GM19238 (cell line): ENCODE data around the gene RNPEPL1.
"Not testable (repeated sequence)": the region's sequence is repeated elsewhere in the genome, so short reads cannot be mapped to it uniquely, and the experiment has no call there.

ENCODE experiments used
- DNase-seq: peaks from one replicate; pipeline ENCODE4 v3.0.0; 2011; ENCODE audit warnings: low spot score; ENCODE audit not compliant: insufficient read length

The RNPEPL1 gene

DNA sequence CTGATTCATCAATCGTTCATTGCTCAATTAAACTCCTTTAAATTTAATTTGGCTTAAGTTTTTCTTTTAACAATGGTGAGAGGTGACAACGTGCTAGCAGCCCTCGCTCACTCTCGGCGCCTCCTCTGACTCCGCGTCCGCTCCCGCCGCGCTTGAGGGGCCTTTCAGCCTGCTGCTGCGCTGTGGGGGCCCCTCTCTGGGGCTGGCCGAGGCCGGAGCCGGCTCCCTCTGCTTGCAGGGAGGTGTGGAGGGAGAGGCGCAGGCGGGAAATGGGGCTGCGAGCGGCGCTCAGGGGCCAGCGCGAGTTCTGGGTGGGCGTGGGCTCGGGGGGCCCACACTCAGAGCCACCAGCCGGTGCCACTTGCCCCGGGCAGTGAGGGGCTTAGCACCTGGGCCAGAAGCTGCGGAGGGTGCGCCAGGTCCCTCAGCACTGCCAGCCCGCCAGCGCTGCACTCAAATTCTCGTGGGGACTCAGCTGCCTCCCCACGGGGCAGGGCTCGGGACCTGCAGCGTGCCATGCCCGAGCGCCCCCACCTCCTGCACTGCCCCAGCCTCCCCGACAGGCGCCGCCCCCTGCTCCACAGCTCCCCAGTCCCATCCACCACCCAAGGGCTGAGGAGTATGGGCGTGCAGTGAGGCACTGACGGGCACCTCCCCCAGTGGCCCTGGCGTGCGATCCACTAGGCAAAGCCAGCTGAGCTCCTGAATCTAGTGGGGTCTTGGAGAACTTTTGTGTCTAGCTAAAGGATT, 30.1 kb upstream of the RNPEPL1 start:
- no peak for DNase-seq

DNA sequence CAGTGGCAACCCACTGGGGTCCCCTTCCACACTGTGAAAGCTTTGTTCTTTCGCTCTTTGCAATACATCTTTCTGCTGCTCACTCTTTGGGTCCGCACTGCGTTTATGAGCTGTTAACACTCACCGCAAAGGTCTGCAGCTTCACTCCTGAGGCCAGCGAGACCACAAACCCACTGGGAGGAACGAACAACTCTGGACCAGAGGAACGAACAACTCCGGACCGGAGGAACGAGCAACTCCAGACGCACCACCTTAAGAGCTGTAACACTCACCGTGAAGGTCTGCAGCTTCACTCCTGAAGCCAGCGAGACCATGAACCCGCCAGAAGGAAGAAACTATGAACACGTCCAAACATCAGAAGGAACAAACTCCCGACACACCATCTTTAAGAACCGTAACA, 29.2 kb upstream of the RNPEPL1 start:
- not testable (repeated sequence) for DNase-seq

DNA sequence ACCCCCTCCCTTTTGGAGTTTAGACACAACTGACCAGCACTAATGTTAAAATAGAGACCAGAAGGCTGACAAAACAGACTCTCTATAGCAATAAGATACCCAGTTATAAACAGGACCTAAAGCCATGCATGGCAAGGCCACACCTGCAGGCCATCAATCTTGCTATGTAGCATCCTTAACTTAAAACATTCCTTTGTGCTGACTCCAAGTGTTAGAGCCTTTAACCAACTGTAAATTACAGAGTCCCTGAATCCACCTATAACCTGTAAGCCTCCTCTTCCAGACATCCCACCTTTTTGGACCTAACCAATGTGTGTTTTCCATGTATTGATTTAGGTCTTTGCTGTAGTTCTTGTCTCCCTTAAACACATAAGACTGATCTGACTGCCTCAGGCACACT, 28.4 kb upstream of the RNPEPL1 start:
- no peak for DNase-seq

DNA sequence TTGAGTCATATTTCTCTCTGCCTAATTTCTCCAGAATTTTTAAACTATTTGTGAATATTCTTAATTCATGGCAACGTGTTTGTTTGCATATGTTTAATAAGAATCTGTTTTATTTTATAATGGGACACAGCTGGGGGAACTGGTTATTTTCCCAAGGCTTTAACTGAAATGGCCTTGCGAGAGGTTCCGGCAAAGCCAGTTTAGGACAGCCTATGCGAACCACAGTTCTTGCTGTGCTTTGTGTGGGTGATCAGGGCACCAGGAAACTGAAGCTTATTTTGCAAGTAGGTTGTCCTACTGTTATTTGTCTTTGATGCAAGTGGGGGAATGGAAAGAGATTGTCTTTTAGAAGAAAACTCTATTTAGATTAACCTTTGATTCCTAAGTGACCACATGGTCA, 17.0 kb upstream of the RNPEPL1 start:
- DNase-seq = no peak

DNA sequence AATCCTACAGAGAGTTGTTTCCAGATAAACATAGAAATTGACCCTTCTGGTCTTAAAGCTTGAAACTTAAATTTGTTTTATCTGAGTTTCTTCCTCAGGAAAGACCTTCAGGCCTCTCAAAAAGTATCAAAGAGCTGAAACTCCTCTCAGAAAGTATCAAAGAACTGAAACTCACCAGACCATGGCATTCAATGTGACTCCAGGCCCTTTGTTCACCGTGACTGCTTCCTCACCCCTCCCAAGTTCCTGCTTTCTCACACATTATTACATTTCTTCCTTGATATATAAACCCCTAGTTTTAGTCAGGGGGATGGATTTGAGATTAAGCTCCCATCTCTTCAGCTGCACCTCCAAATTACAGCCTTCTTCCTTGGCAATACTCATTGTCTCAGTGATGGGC, 16.5 kb upstream of the RNPEPL1 start:
- DNase-seq = no peak

DNA sequence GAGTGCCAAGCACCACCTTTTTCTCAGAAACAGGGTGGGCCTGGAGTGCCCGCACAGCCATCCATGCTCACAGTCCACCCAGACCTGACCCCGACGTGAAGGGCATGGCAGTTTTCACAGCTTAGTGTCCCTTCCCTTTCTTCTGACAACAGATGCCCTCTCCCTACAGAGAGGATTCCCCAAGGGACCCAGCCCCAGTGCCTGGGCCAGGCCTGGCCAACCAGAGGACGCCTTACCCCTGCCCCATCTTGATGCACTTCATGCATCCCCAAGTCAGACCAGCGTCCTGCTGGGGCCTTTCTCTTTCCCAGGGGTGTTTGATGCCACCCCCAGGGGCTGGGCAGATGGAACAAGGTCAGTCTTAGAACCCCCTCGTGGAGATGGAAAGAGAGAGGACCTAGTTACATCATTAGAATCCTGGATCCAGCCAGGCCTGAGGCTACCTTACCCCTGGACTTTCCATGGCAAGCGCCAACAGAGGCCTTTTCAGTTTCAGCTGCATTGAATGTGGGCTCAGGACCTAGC, 14.3 kb upstream of the RNPEPL1 start:
- no peak for DNase-seq

DNA sequence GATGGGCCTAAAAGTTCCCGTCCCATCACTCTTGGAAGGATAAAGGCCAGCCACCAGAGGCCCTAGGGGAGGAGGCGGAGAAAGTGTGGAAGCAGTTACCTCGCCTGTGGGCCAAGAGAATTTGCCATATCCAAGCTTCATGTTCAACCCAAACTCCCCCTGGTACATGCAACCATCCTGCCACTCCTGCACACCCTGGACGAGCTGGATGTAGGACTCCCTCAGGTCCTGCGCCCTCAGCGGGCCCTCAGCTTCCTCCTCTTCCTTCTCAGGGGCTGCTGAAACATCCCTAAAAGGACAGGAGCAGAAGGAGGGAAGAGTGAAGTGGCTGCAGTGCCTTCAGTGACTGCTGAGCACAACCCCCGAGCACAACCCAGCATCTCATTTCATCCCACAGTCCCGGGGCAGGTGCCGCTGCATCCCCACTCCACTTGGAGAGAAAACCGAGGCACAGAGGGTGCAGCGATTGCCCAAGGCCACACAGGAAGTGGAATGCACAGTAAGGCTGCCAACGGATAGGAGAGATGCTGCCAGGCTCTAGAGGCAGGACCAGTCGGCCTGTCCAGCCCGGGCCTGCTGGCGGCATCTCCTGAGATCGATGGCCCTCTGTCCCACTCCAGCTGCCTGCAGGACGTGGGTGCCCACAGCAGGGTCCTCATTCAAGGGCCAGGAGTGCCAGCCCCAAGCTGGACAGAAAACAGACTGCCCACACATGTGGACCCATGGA, 13.4 kb upstream of the RNPEPL1 start:
- no peak for DNase-seq

DNA sequence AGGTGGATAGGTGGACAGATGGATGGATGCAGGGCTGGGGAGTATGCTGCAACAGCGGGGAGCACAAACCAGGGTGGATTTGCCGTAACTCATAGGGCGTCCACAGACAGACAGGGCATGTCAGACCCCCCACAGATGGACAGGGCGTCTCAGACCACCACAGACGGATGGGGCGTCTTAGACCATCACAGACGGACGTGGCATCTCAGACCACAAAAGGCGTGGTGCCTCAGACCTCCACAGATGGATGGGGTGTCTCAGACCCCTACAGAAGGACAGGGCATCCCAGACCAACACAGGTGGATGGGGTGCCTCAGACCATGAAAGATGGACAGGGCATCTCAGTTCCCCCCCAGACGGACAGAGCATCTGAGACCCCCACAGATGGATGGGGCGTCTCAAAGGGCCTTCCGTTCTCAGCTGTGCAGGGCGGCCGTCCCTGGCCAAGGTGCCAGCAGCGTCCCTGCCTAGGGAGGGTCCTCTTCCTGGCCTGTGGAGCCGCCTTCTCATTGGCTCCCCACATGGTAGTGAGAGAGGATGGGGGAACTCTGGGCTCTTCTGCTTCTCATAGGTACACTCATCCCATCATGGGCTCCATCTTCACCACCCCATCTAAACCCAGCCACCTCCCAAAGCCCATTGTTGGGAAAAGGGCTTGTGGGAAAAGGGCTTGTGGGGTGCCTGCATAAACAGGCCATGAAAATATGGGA, 12.6 kb upstream of the RNPEPL1 start:
- no peak for DNase-seq

DNA sequence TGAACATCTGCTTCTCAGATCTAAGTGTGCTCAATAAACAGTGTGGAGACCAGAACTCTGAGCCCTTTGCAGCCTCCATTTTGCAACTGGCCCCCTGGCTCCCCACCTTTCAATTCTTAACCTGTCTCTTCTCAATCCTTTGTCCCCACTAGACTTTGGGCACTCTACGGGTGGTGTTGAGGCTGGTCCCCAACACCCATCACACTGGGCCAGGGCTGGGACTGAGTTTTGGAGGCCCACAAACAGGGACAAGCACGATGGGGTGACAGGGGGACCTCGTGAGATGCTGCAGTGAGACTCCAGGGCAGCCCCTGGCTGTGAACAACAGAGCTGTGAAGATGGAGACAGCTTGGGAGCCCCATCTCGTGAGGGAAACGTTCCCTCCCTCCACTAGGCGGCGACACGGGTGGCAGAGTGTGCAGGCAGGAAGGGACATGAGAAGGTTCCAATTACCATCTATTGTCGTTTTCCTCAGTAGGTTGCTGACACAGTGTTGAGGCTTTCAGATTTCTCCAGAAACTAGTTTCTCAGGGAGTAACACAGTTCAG, 11.7 kb upstream of the RNPEPL1 start:
- peak; percentile 60 for DNase-seq

DNA sequence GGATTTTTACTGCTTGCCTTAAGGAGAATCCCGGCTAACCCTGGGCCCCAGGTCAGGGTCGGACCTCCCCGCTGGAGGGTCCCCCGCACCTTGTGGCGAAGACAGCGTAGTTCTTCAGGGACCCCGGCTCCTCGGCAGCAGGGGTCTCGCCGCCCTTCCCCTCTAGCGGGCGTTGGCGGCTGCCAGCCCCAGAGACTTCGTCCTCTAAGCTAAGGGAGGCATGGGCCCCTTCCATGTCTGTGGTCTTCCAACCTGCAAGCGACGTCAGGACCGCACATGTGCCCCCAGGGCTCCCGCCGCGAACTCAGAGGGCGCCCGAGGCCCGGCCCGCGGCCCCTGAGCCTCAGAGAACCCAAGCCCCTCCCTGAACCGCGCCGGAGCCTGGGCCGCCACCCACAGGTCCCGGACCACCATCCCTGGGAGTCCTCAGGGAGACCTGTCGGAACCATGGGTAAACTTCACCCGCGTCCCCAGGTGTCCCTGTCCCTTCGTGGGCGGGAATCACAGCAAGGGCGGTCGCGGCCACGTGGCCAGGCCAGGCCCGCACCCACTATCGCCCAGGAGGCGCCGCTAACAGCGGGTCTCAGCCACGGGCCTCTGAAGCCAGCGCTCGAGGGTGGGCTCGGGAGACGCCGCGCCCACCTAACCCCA, 11.1 kb upstream of the RNPEPL1 start:
- DNase-seq = no peak

DNA sequence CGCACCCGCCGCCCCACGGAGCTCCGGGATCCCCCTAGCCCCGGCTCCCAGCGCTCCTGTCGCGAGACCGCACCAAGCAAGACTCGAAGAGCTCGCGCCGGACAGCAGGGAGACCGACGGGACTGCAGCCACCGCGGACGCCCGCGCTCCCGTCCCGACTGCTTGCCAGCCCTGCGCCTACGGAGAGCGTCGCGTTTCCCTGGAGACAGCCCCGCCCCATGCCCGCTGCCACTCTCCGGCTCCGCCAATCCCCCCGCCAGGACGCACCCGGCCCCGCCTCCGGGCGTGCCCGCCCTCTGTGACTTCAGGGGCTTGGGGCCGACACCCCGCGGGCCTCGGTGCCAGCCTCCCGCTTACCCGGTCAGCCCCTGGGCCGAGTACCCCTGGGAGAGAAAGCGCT, 10.5 kb upstream of the RNPEPL1 start, which contains the start of gene ANKMY1:
Gene ANKMY1, minus strand, starts transcription at position 181 of the 400 bp plus-strand sequence. CDS start 653 bp downstream, outside the sequence.
- DNase-seq = peak; percentile 76

DNA sequence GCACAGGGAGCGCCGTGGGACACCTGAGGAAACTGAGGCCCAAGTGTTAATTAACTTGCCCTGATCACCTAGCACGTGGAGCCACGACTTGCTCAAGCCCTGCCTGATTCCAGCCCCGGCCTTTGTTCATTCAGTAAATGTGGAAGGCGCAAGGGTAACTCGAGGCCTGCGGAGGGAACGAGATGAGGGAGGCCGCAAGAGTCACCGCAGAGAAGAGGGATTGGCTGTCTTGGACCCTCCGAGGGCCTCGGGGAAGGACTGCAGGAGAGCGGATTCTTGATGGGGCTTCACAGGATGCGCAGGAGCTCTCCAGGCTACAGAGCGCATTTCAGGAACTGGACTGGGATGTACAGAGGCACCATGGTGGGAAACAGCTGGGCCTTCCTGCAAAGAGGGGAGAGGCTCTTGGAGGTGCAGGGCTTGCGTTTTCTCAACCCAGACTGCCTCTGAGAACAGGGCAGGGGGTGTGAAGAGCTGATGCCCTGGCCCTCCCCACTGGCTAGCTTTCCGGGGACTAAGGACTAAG, 10.0 kb upstream of the RNPEPL1 start:
- no peak for DNase-seq

DNA sequence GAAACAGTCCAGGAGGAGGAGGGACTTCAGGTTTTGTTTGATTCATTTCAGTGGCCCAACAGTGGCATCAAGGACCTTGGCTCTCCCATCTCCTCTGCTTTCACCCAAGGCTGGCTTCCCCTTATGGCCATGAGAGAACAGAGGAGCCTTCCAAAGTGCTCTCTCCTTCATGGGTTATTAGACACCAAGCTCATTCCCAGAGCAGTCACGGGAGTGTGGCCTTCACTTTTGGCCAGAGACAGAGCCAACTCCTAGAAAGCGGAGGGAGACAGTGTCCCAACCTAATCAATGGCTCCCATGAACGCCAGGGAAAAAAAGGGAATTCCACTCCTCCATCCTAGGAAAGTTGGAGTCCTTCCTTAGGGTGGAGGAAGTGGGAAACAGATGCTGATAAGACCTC, 9.0 kb upstream of the RNPEPL1 start:
- DNase-seq = no peak

DNA sequence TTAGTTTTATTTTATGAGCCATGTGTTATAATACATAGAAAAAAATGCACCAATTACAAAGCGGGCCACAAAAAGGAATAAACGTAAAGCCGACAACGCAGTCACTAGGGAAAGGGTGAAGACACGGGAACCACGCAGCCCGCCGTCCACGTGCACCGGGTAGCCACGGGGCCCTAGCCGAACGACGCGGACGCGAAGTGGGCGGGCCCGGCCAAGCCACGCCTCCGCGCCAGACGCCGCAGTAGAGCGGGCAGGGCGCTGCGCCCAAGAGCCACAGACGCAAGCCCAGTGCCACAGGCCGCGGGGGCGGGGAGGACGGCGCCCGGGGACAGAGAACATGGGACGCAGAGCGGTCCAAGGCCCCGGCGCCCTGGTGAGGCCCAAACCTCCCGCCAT, 8.2 kb upstream of the RNPEPL1 start, which contains the start of gene DUSP28:
Gene DUSP28, plus strand, starts transcription at position 274 of the 396 bp plus-strand sequence. CDS start 328 bp downstream, outside the sequence.
- peak; percentile 94 for DNase-seq

DNA sequence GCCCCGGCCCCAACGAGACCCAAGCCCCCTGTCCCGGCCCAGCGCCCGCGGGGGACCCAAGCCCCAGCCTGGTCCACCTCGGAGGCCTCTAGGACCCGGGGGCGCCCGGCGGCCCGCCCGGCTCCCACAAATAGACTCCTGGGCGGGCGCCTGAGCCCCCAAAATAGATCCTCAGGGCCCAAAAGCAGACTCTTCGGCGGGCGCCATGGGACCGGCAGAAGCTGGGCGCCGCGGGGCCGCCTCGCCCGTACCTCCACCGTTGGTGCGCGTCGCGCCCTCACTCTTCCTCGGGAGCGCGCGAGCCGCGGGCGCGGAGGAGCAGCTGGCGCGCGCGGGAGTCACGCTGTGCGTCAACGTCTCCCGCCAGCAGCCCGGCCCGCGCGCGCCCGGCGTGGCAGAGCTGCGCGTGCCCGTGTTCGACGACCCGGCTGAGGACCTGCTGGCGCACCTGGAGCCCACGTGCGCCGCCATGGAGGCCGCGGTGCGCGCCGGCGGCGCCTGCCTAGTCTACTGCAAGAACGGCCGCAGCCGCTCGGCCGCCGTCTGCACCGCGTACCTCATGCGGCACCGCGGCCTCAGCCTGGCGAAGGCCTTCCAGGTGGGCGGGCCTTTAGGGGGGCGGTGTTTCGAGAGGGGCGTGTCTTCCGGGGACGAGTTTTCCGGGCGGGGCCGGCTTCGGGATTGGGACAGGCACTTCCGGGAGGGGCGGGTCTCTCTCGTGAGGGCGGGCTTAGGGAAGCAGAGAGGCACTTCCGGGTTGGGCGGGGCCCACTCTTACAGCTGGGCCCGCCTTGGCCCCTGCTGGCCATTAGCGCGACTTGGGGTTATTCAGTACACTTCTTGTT, 7.6 kb upstream of the RNPEPL1 start:
- peak; percentile 88 for DNase-seq

DNA sequence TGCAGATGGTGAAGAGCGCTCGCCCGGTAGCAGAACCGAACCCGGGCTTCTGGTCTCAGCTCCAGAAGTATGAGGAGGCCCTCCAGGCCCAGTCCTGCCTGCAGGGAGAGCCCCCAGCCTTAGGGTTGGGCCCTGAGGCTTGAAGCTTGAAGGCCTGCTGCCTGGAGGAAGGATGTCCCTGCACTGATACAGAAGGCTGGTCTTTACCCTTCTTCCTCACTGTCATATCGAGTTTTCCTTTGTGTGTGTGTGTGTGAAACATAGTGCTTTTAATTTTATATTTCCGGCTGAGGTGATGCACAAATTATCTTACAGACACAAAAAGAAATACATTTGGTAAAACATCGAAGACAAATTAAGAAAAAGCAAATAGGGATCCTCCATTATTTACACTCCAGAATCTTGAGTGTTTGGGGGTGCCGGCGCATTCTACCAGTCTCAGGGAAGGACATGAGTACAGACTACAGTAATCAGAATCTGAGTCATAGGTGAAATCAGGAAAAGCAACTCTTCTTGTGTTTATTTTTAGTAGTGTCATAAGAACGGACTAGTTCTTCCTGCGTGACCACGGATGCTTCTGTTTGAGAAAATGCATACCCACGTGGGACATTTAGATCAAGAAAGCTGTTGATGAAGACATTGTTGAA, 6.8 kb upstream of the RNPEPL1 start:
- no peak for DNase-seq

DNA sequence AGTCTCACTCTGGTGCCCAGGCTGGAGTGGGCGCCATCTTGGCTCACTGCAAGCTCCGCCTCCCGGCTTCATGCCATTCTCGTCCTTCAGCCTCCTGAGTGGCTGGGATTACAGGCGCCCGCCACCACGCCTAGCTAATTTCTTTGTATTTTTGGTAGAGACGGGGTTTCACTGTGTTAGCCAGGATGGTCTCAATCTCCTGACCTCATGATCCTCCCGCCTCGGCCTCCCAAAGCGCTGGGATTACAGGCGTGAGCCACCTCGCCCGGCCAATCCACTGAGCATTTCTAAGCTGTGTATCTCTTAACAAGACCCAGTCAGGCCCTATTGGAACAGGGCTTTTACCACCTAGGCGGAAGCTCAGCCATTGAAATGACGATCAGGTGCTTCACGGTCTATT, 5.1 kb upstream of the RNPEPL1 start:
- not testable (repeated sequence) for DNase-seq

DNA sequence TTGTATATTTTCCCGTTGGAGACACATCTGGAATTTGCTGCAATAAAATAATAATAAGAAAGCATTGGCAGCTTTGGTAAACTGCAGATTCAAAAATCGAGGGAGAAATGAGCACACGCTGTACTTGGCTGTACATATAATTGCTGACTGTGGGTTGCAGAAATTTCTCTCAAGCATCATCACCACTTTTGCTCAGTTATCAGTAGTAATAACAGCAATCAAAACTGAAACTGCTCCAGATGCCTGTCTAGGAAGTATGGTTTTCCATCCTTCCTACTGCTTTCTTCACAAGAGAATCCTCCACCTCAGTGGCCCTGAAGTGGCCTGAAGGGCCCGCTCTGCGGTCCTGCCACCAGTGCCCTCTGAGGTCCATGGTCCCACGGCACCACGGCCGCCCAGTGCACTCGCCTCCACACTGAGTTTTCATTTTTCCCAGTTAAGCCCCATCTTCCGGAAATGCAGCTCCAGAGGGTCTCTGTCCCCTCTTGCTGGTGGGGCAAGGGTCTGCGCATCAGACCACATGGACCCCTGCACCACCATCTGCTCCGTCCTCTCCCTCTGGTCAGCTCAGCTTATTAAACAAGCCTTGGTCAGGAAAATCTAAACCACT, 4.2 kb upstream of the RNPEPL1 start:
- no peak for DNase-seq
